ENCODE measurements around the gene ANKRD13B. TPM values are rescaled to one million over a fixed set of nuclear protein-coding genes. Genes with fewer than 3 reads are reported as not detected.

ANKRD13B gene
- total RNA-seq, 1 experiment from 2014 or later: 11.1 TPM

DNA sequence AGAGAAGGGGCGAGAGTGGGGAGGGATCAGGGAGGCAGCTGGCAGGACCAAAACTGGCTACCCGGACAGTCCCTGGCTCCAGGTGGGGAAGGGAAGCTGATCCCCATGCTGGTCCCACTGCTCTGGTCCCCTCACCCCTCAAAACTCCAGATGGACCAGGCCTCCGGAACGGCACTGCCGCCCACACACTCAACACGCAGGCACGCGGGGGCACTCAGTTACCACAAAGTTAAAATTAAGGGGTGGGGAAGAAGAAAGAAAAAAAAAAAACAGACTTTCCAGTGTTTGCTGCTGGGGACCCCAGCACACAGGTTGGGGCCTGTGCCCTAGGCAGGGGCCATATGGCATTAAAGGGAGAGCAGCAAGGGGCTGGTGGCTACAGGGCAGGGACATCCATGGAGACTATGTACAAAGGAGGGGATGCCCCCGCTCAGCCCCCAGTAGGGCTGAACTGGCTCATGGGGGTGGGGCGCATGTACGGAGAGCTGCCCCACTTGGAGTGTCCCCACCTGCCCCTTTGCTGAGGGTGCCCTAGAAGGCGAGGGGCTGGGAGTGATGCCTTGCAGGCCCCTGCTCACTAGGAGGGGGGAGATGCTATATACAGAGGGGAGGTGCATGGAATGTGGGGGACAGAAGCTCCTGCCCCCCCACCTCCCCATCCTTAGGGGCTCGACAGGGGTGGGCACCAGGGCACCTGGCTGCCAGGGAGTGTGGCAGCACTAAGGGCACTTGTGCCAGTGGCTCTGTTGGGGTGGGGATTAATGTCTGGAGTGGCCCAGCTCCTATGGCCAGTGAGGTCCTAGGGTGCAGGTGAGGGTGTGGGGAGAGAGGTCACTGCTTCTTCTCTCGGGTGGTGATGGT lies 18.8 kb upstream of the ANKRD13B start:
- peaks cover 2% of the 10 kb centered on the region for H3K36me3 ChIP-seq (replicated peaks; ENCODE audit: control insufficient read depth, insufficient read depth, low read length)
- peak; percentile 35 for DNase-seq

DNA sequence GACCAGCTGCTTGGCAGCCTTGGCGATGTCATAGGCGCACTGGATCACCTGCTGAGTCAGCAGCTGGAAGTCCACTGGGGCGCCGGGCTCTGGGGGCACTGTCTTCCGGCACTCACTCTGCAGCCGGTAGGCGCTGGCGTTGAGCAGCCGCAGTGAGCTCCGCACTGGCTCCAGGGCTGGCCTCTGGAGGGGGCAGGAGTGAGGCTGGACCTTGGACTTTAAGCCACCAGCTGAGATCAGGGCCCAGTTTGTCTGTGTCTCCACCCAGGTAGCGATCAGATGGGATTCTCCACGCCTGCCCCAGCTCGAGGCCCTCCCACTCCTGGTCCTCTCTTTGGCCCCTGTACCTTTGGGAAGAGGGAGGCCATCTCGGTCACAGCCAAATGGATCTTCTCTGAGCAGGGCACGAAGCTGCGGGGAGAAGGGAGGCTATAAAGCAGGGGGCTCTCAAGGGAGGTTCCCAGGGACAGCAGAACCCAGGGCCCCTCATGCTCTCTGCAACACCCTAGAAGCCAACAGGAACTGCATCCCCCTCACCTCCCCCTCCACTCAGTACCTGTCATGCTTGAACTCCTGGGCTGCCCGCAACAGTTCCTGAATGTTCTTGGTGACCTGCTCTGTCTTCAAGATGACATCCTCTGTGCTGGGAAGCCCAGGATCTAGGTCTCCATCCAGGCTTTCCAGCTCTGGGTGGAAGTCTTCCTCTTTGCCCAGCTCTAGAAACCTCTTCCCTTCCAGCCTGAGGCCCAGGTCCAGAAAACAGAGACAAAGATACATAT lies 18.0 kb upstream of the ANKRD13B start:
- Histone ChIP-seq H3K4me3 (ENCODE audit: insufficient read depth, low read depth, low read length) (no peak overlapping the region), H3K27me3 (ENCODE audit: control insufficient read depth, insufficient read depth, low read length) (peaks cover 4% of the 10 kb centered on the region; the same call in 1 of the 2 replicates), H3K36me3 (replicated peaks; ENCODE audit: control insufficient read depth, insufficient read depth, low read length) (peaks cover 2% of the 10 kb centered on the region)
- peak; percentile 35 for DNase-seq

More for the DNA sequence above, 18.8 kb upstream of the ANKRD13B start:
- peaks cover 9% of the 10 kb centered on the region for H3K27me3 ChIP-seq (ENCODE audit: control insufficient read depth, insufficient read depth, low read length)
- no peak overlapping the region for H3K4me3 ChIP-seq (ENCODE audit: insufficient read depth, low read depth, low read length)

DNA sequence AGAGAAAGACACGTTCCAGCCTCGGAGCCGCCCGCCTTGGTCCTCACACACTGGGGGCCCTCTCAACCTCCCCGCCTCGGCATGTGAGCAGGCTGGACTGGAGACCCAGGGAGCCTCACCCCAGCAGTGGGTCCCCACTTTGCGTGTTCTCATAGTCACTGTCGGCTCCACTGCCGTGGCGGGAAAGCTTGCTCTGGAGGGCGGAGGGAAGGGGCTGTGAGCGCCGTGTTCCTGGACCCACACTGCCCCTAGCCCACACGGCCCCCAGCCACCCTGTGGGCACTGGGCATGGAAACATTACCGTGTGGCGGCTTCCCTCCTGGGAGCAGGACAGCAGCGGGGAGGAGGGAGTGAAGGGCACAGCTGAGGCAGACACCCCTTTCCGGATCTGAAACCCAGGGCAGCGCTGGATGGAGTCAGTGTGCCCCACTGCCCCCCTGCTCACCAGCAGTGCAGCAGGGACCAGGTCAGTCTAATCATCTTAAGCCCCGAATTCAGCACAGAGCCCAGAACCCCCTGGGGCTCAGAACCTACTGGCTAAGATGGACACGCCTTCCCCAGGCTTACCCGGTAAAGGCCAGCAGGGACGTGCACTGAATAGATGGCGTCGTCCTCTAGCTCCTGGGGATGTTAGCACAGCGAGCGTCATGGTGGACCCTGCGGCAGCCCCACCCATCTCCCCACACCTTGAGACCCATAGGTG lies 17.3 kb upstream of the ANKRD13B start:
- peaks cover 2% of the 10 kb centered on the region for H3K36me3 ChIP-seq (replicated peaks; ENCODE audit: control insufficient read depth, insufficient read depth, low read length)
- H3K4me3 ChIP-seq (ENCODE audit: insufficient read depth, low read depth, low read length): no peak overlapping the region
- DNase-seq: no peak
- peaks cover 4% of the 10 kb centered on the region; the same call in 1 of the 2 replicates for H3K27me3 ChIP-seq (ENCODE audit: control insufficient read depth, insufficient read depth, low read length)

DNA sequence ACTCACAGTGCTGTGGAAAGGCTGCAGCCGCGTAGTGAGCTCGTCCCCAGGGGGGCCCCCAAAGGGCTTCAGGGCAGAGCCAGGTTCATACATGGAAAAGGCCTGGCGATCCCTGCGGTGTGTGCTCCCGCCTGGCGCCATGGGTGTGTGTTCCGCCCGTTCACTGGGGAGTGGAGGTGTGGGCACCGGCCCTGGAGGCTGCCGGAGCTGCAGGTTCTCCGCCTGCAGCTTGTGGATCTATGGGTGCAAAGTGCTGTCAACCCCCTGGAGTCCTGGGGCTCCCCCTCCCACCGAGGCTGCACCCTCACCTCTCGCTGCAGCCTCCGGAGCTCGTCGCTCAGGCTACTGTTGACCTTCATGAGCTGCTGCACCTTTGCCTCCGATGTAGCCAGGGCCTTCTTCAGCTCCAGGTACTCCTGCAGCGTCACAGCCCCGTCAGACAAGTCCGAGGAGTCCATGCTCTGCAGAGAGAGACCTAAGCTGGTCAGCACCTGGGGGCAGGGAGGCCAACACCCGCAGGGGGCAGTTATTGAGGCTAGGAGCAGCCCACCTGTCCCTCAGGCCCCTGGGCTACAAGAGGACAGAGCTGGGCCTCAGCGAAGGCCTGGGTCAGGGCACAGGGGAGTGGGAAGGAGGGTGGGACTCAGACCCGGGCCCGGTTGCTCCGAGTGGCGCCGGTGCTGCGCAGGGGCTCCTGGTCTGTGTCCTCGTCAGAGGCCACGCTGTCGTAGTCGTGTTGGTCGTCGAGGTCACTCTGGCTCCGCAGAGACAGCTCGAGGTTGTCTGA lies 16.5 kb upstream of the ANKRD13B start:
- H3K4me3 ChIP-seq (ENCODE audit: insufficient read depth, low read depth, low read length): no peak overlapping the region
- no peak for DNase-seq
- peaks cover 2% of the 10 kb centered on the region for H3K36me3 ChIP-seq (replicated peaks; ENCODE audit: control insufficient read depth, insufficient read depth, low read length)
- H3K27me3 ChIP-seq (ENCODE audit: control insufficient read depth, insufficient read depth, low read length): peaks cover 4% of the 10 kb centered on the region; the same call in 1 of the 2 replicates

DNA sequence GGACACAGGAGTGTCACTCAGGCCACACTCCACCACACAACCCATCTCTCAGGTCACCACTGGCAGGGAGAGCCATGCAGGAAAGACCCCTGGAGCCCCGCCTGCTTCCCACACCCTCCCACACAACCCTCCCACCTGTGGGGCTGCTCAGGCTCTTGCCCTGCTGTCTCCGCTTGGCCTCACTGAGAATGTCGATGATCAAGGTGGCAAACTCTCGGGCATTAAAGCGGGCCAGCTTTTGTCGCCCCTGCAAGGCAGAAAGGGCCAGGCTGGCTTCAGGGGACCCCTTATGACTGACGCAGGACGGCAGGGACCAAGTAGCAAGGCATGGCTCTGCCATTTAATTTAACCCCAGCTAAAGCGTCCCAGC lies 15.9 kb upstream of the ANKRD13B start:
- DNase-seq: no peak
- Histone ChIP-seq H3K36me3 (replicated peaks; ENCODE audit: control insufficient read depth, insufficient read depth, low read length) (peaks cover 2% of the 10 kb centered on the region), H3K4me3 (ENCODE audit: insufficient read depth, low read depth, low read length) (no peak overlapping the region), H3K27me3 (ENCODE audit: control insufficient read depth, insufficient read depth, low read length) (peaks cover 4% of the 10 kb centered on the region; the same call in 1 of the 2 replicates)

DNA sequence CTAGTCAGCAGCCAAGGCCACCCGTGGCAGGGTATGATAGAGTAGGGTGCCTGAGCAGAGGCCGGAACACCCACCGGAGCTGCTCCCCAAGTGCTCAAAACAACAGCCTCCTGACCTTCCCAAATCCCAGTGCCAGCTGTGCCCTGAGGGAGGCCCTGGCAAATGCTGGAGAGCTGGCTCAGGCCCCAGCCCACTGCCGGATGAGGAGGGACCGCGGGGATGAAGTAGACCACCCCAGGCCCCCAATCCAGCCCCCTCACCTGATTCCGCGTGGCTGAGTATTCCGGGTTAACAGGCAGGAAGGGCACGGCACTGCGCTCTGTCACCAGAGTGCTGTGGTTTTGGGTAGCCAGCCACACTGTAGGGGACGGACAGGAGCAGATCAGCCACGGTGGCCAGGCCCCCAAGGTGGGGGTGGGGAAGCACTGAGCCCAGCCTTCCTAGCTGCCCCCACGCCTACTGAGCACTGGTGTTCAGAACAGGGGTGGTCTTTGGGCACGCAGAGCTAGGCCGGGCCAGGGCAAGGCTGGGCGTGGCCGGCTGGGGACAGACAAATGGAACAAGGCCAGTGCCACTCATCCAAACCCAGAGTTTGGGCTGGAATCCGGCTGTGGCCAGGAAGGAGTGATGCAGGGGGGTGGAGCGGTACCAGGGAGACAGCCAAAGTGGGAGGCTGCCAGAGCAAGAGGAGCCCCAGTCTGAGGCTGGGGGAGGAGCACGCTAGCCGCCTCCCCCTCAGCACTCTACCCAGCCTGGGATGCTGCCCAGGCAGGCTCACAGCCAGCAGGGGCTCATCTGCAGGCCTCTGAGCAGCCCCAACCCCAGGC lies 15.3 kb upstream of the ANKRD13B start:
- Histone ChIP-seq H3K4me3 (ENCODE audit: insufficient read depth, low read depth, low read length) (no peak overlapping the region), H3K36me3 (replicated peaks; ENCODE audit: control insufficient read depth, insufficient read depth, low read length) (peaks cover 2% of the 10 kb centered on the region)
- DNase-seq: peak; percentile 58

DNA sequence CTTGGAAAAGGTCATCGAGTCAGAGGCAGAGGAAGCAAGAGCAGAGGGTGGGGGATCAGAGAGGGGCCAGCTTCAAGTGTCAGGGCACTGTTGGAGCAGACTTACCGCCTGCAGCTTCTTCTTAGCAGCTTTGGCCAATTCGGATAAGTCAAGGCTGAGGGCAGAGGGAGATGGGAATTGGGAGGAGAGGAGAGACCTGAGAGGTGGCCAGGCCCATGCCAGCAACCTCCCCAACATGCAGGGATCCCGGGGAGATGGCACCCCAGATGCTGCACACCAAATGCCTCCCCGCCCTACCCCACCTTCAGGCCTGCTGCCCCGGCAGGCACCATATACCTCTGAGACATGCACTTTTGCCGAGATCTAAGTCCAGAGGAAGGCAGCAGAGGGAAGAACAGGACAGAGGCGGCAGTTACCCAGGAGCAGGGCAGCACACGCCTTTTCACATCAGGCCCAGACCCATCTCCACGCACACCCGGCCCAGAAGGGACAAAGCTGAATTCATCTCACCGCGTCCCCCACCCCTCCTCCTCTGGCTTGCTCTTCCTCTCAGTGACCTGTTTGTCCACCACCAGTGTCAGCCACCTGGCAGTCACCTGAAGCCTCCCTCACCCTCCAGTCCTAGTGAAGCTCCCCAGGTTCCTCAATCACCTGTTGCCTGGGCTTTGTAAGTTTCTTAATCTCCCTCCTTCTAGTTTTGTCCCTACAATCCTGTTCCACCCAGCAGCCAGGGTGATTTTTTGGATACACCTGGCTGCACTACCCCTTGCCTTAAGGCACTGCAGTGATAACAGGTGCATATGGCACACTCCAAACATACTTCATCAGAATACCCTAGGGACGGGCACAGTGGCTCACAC lies 14.1 kb upstream of the ANKRD13B start:
- Histone ChIP-seq H3K4me3 (ENCODE audit: insufficient read depth, low read depth, low read length) (no peak overlapping the region), H3K27me3 (ENCODE audit: control insufficient read depth, insufficient read depth, low read length) (no peaks in the 10 kb centered on the region), H3K36me3 (replicated peaks; ENCODE audit: control insufficient read depth, insufficient read depth, low read length) (peaks cover 2% of the 10 kb centered on the region)
- DNase-seq: no peak

More for the DNA sequence above, 15.3 kb upstream of the ANKRD13B start:
- no peaks in the 10 kb centered on the region for H3K27me3 ChIP-seq (ENCODE audit: control insufficient read depth, insufficient read depth, low read length)

DNA sequence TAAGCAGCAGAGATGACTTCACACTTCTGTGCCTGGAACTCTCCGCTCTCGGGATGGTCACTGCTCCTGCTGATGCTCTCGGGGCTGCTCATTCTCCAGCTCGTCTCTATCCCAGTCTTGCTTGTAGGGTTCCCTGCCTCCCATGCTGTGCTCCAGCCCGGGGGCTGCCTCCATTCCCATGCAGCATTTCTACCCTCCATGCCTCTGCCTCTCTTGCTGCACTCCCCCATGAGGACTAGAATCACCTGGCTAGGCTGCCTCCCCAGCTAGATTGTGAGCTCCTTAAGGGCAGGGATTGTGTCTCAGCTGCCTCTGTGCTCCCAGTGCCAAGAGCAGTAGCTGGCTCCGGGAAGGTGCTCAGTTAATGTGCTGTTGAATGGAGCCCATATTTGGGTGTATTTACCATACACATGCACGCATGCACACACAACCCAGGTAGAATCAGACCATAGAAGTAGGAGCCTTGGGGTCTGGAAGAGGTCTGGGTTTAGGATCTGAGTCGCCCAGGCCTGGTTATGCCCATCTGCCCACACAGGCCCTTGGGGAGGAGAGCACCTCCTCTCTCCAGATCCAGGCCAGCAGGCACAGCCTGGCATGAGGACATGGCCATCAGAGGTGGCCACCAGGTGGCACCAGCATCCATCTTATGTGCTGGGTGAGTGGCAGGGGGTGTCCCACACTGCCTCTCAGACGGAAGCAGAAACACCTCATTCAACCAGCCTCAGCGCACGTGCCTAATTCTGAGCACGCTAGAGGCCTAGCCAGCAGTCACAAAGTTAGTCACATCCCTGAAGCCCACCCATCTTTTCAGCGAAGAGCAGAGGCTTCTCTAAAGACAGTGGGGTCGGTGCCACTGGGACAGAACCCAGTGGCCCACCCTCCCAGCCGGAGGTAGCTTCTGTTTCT lies 12.8 kb upstream of the ANKRD13B start:
- Histone ChIP-seq H3K4me3 (ENCODE audit: insufficient read depth, low read depth, low read length) (no peak overlapping the region), H3K27me3 (ENCODE audit: control insufficient read depth, insufficient read depth, low read length) (no peaks in the 10 kb centered on the region), H3K36me3 (replicated peaks; ENCODE audit: control insufficient read depth, insufficient read depth, low read length) (peaks cover 1% of the 10 kb centered on the region)
- peak; percentile 96 for DNase-seq

DNA sequence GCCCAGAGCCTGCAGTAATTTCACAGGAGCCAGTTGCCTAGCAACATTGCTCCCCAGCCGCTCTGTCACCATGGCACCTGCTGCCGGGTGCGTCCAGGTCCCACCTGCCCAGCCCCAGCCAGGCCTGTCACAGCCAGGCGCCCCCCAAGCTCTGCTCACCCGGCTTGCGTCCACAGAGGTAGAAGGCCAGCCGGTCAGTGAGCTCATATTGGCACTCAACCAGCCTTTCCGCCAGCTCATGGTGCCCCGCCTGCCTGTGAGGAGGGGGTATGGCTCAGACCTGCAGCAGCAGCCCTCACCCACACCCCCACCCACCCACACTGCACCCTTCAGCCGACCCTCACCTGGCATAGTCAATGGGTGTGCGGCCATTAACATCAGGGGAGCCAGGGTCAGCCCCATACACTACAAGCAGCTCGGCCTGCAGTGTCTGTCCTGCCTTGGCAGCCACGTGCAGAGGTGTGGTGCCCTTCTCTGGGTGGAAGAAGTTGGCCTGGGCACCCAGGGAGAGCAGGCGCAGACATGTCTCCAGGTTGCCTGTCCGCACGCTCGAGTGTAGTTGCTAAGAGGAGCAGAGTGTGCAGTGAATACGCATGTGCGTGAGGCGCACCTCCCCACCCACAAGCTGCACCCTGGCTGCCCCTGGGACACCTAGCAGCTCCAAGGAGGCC lies 11.2 kb upstream of the ANKRD13B start:
- no peak overlapping the region for H3K4me3 ChIP-seq (ENCODE audit: insufficient read depth, low read depth, low read length)
- H3K36me3 ChIP-seq (replicated peaks; ENCODE audit: control insufficient read depth, insufficient read depth, low read length): no peaks in the 10 kb centered on the region; the same call in none of the 2 replicates
- H3K27me3 ChIP-seq (ENCODE audit: control insufficient read depth, insufficient read depth, low read length): no peaks in the 10 kb centered on the region
- peak; percentile 59 for DNase-seq

DNA sequence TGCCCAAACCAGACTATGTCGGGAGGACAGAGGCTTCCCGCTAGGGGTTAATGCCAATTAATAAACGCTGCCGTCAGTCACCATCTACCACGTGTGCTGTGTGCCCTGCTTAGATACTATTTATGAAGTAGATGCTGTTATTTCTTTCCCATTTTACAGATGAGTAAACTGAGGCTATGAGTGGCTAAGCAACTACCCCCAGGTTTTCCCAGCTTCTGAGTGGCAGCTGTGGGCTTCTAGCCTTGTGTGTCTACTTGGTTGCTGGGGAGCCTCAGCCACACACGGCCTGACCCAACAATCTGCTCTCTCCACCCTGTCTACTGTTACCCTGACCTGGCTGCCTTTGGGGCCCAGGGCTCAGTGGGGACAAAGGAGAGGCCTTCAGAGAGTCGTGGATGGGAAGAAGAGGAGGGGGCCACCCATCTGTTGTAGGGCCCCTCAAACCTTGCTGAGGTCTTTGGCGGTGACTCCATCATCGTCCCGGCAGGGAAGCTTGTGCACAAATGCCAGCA lies 10.6 kb upstream of the ANKRD13B start:
- DNase-seq: no peak
- Histone ChIP-seq H3K36me3 (replicated peaks; ENCODE audit: control insufficient read depth, insufficient read depth, low read length) (no peaks in the 10 kb centered on the region; the same call in 1 of the 2 replicates), H3K27me3 (ENCODE audit: control insufficient read depth, insufficient read depth, low read length) (no peaks in the 10 kb centered on the region), H3K4me3 (ENCODE audit: insufficient read depth, low read depth, low read length) (no peak overlapping the region)

DNA sequence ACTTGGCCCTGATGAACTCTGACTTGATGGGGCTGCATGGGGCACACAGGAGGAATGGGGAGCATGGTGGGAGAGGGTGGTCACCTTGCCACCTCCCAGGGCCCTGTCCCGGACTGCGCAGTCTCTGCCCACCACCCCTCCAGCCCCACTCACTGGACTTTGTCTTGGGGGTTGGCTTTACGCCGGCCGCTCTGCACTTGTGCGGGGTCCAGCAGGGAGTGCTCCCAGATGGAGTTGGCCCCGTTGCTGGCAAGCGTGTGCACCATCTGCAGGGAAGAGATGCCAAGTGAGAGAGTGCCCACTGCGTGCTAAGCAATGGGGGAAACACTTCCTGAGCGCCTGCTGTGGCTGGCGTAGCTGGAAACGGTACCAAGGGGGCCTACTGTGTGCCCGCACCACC lies 10.2 kb upstream of the ANKRD13B start:
- Histone ChIP-seq H3K36me3 (replicated peaks; ENCODE audit: control insufficient read depth, insufficient read depth, low read length) (no peaks in the 10 kb centered on the region; the same call in 1 of the 2 replicates), H3K4me3 (ENCODE audit: insufficient read depth, low read depth, low read length) (no peak overlapping the region), H3K27me3 (ENCODE audit: control insufficient read depth, insufficient read depth, low read length) (no peaks in the 10 kb centered on the region)
- DNase-seq: no peak

Data from H7 (cell line).